SH-SY5Y (cell line): ENCODE results near the gene ACTR1A.

Experiments used
- GATA2 ChIP-seq: IDR thresholded peaks from 2 replicates; pipeline ENCODE4 v1.6.1; 2011; ENCODE audit warnings: mild to moderate bottlenecking, low read depth, low read length
- GATA3 ChIP-seq: IDR thresholded peaks from 2 replicates; pipeline ENCODE4 v1.6.1; 2011; ENCODE audit warnings: low read depth, mild to moderate bottlenecking, low read length, moderate library complexity

DNA sequence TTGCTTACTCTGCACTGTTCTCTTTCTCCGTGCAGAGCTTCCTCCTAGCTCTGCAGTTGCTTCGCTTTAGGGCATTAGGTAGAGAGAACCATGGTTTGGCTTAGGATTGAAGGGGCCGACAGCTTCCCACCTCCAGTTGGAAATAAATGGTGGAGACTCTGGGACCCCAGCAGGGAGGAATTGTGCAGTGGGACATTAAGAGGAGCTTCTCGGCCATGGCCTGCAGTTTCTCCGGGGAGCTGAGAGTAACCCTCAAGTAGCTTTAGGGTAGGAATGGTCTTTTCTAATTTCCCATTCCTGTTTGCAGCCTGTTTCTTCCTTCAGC, 2.4 kb upstream of the ACTR1A start:
- no peak for TF ChIP-seq GATA3
- TF ChIP-seq GATA2: no peak
